Right cardiac atrium (tissue), 5 donors: ENCODE data around the gene ZNF33B. TPM values are rescaled to one million over a fixed set of nuclear protein-coding genes. Genes with fewer than 3 reads are reported as not detected.
A peak's percentile ranks its signal among the peaks of the same experiment; 100 is the strongest.

Experiments
- ATAC-seq, 2 donors: fragments of 200-7000 bp; cut with Tn5 transposase; one replicate each; pipeline versions ENCODE4 v1.8.0 to v1.9.1; 2020; ENCODE audit warnings: moderate library complexity in 2 of 2, mild to moderate bottlenecking in 1 of 2
- DNase-seq, 3 donors: peaks; one replicate each; pipeline ENCODE4 v3.0.0-alpha.2; 2020
- H3K27ac ChIP-seq: one replicate; pipeline ENCODE4 v1.5.1; 2013; ENCODE audit warnings: mild to moderate bottlenecking, low read length, control low read depth, moderate library complexity
- H3K27me3 ChIP-seq: one replicate; pipeline ENCODE4 v1.6.1; 2013; ENCODE audit not compliant: control insufficient read depth, insufficient read depth
- H3K4me1 ChIP-seq: one replicate; pipeline ENCODE4 v1.6.1; 2013; ENCODE audit warnings: low read length; ENCODE audit not compliant: control insufficient read depth, insufficient read depth
- H3K4me3 ChIP-seq: one replicate; pipeline ENCODE4 v1.5.1; 2013; ENCODE audit warnings: low read length, control low read depth
- H3K9me3 ChIP-seq: one replicate; pipeline ENCODE4 v1.6.1; 2013; ENCODE audit warnings: low read length; ENCODE audit not compliant: control insufficient read depth
- WGBS: extraction: QIAGEN DNeasy Blood & Tissue Kit; methylation state at CpG from one replicate; pipeline ENCODE4 v1.1.7; 2013; 5-methylcytosine and 5-hydroxymethylcytosine counted together
- intact Hi-C, 4 donors: fragments of 100-400 bp; cut with DNase I; formaldehyde crosslinking; loops; one replicate each; pipeline versions ENCODE4 v1.11.0 to v1.14.0; 2022 to 2023
- polyA plus RNA-seq: library from polyadenylated mRNA; stranded (reverse); fragments of 200-250 nt; gene quantifications from one replicate; pipeline ENCODE4 v1.2.3, GENCODE V29; 2013
- total RNA-seq, 4 donors: library from RNA; stranded (reverse); fragmentation: NEBNext Ultra II Directional; extraction: Animal tissue kit (Norgen Biotek cat#: 25700); gene quantifications; one replicate each; pipeline ENCODE4 v1.2.1, GENCODE V29; 2021
- donor health status: healthy with polysubstance abuse.
- donor health status: DM: no; HTN: yes; CAD: no.
- donor health status: DM: no; HTN: no; CAD: no.
- donor health status: DM: no; HTN: yes; CAD: no; lungs with severe emphysema.
- donor health status: DM: yes; HTN: yes; CAD: no.

ZNF33B gene
- total and polyA plus RNA-seq, 5 donors: 4.5 to 22.1 (median 17.6) TPM

GRCh38 chr10:42552188-42553063 is 85.9 kb downstream of the ZNF33B start:
- H3K27ac ChIP-seq: peak overlapping the region; percentile 6
- ATAC-seq: peak; percentile 99
- H3K4me1 ChIP-seq: peaks cover 4% of the 10 kb centered on the region
- WGBS: under 1% methylated on average over 61 of the region's 61 CpGs
- DNase-seq: peak; percentile 96 to 99 (median 97)
- intact Hi-C loops: no loop called here
- H3K4me3 ChIP-seq: peak overlapping the region; percentile 66
- no peaks in the 10 kb centered on the region for H3K27me3 ChIP-seq
- no peaks in the 10 kb centered on the region for H3K9me3 ChIP-seq

- Histone ChIP-seq H3K4me1 (peaks cover 4% of the 10 kb centered on the region), H3K27ac (no peak overlapping the region), H3K4me3 (peak overlapping the region; percentile 66), H3K9me3 (no peaks in the 10 kb centered on the region), H3K27me3 (no peaks in the 10 kb centered on the region)
- ATAC-seq (no peak), DNase-seq (peak in 1 of 3 donors; percentile 55)
- WGBS: 58% methylated on average over 24 of the region's 24 CpGs
- intact Hi-C loops: no loop called here
Measured at GRCh38 chr10:42551582-42552187, 86.7 kb downstream of the ZNF33B start.

GRCh38 chr10:42549851-42550250 is 88.5 kb downstream of the ZNF33B start:
- no peak for ATAC-seq
- Histone ChIP-seq H3K4me1 (peaks cover 4% of the 10 kb centered on the region), H3K27ac (no peak overlapping the region), H3K9me3 (no peaks in the 10 kb centered on the region), H3K4me3 (no peak overlapping the region), H3K27me3 (no peaks in the 10 kb centered on the region)
- intact Hi-C loops: no loop called here
- no peak for DNase-seq
- 97% methylated on average over 3 of the region's 3 CpGs for WGBS

- no peak overlapping the region for H3K27ac ChIP-seq
- 97% methylated on average over 3 of the region's 3 CpGs for WGBS
- intact Hi-C loops: no loop called here
- H3K4me1 ChIP-seq: peaks cover 4% of the 10 kb centered on the region
- H3K9me3 ChIP-seq: no peaks in the 10 kb centered on the region
- no peak overlapping the region for H3K4me3 ChIP-seq
- no peaks in the 10 kb centered on the region for H3K27me3 ChIP-seq
- ATAC-seq (no peak), DNase-seq (no peak)
Measured at GRCh38 chr10:42548254-42548653, 90.1 kb downstream of the ZNF33B start.

DNA sequence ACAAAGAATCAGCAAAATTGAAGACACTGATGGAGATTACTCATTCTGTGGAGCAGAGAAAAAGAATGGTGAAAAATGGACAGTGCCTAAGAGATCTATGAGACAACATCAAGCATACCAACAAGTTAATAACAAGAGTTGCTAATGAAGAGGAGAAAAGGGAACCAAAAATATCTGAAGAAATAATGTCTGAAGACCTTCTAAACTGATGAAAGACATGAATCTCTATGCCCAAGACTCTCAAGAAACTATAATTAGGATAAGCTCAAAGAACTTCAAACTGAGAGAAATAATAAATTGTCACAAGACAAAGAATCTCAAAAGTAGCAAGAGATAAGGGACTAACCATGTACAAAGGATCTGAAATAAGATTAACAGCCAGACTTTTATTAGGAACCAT is 93.4 kb downstream of the ZNF33B start:
- DNase-seq (no peak), ATAC-seq (no peak)
- Histone ChIP-seq H3K4me1 (no peaks in the 10 kb centered on the region), H3K27me3 (no peaks in the 10 kb centered on the region), H3K27ac (no peak overlapping the region), H3K9me3 (no peaks in the 10 kb centered on the region), H3K4me3 (no peak overlapping the region)
- intact Hi-C loops: no loop called here

DNA sequence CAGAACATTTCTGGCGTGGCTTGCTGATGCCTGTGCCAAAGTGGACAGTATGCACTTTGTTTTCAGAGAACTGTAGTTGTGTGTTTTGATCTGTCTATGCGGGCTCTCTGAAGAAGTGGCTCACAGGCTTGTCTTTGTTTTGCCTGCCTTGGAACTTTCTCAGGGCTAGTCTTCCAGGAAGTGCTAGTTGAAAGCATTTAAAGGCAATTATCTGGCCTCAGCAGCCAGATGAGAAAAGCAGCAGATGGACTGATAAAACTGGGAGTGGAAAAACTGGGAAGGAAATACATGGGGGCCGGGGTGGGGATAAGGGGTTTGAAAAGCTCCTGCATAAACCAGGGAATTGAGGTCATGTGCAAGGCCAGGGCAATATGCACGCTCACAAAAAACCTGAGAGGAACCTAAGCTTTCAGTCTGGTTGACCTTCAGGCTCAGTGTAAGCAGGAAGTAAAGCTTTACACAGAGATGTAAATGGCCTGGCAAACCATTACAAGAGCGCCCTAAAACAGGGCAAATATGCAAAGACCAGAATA is 94.5 kb downstream of the ZNF33B start:
- WGBS: 76% methylated on average over 5 of the region's 5 CpGs
- Histone ChIP-seq H3K27me3 (no peaks in the 10 kb centered on the region), H3K27ac (no peak overlapping the region), H3K9me3 (no peaks in the 10 kb centered on the region), H3K4me1 (no peaks in the 10 kb centered on the region), H3K4me3 (no peak overlapping the region)
- intact Hi-C loops: no loop called here
- ATAC-seq: no peak
- no peak for DNase-seq

Other genes starting within 250 kb of the ZNF33B start
- gene BMS1, start 144.2 kb upstream of the ZNF33B start, total RNA-seq: 10 to 100 TPM; 10.6 to 13.1 (median 12.1) TPM
- gene BMS1, start 144.2 kb upstream of the ZNF33B start, polyA plus RNA-seq: 6.8 TPM